Calu3 (cell line): Measurements from ENCODE around the gene RSPH1. TPM values are rescaled to one million over a fixed set of nuclear protein-coding genes. Genes with fewer than 3 reads are reported as not detected.

Experiments used
- BruUV-seq: library from RNA; stranded (reverse); fragments of 400-500 nt; replicated peaks from 2 replicates; lab custom pipeline; 2021; lab: Mats Ljungman, UMichigan
- CTCF ChIA-PET: fragments of 300-600 bp; sonication (Branson Sonifier 250); formaldehyde crosslinking; loops from one replicate; lab custom pipeline; 2022; ENCODE audit warnings: antibody characterized with exemption; lab: Charles Lee
- DNase-seq: peaks from one replicate; pipeline ENCODE4 v3.0.0; 2022
- H3K27ac Mint-ChIP-seq: one replicate; pipeline ENCODE4 v1.8.0; 2022; ENCODE audit warnings: mixed read lengths; ENCODE audit not compliant: unreplicated experiment
- H3K27me3 Mint-ChIP-seq: one replicate; pipeline ENCODE4 v1.8.0; 2022; ENCODE audit warnings: mixed read lengths; ENCODE audit not compliant: unreplicated experiment
- H3K36me3 Mint-ChIP-seq: one replicate; pipeline ENCODE4 v1.8.0; 2022; ENCODE audit warnings: mild to moderate bottlenecking, moderate library complexity, mixed read lengths; ENCODE audit not compliant: insufficient read depth, unreplicated experiment
- H3K4me1 Mint-ChIP-seq: one replicate; pipeline ENCODE4 v1.8.0; 2022; ENCODE audit warnings: mild to moderate bottlenecking, low read depth, mixed read lengths; ENCODE audit not compliant: unreplicated experiment
- H3K4me3 Mint-ChIP-seq: one replicate; pipeline ENCODE4 v1.8.0; 2022; ENCODE audit warnings: mild to moderate bottlenecking, low read depth, moderate library complexity, mixed read lengths; ENCODE audit not compliant: unreplicated experiment
- H3K9me3 Mint-ChIP-seq: one replicate; pipeline ENCODE4 v1.8.0; 2022; ENCODE audit warnings: low read depth, mixed read lengths; ENCODE audit not compliant: unreplicated experiment
- intact Hi-C: fragments of 100-400 bp; cut with micrococcal nuclease; formaldehyde crosslinking; loops from one replicate; pipeline ENCODE4 v1.10.0; 2022; ENCODE audit not compliant: unreplicated experiment
- total RNA-seq: library from RNA; stranded (reverse); gene quantifications from 2 replicates; pipeline ENCODE4 v1.2.3, GENCODE V29; 2022
- TF ChIP-seq, protein P1 (sequence below): fragments of 200-600 bp; IDR thresholded peaks from one replicate; pipeline ENCODE4 v1.8.0; 2022; ENCODE audit warnings: antibody characterized with exemption; ENCODE audit not compliant: unreplicated experiment

The RSPH1 gene
- total RNA-seq, 1 experiment from 2014 or later = 2.2 TPM

DNA sequence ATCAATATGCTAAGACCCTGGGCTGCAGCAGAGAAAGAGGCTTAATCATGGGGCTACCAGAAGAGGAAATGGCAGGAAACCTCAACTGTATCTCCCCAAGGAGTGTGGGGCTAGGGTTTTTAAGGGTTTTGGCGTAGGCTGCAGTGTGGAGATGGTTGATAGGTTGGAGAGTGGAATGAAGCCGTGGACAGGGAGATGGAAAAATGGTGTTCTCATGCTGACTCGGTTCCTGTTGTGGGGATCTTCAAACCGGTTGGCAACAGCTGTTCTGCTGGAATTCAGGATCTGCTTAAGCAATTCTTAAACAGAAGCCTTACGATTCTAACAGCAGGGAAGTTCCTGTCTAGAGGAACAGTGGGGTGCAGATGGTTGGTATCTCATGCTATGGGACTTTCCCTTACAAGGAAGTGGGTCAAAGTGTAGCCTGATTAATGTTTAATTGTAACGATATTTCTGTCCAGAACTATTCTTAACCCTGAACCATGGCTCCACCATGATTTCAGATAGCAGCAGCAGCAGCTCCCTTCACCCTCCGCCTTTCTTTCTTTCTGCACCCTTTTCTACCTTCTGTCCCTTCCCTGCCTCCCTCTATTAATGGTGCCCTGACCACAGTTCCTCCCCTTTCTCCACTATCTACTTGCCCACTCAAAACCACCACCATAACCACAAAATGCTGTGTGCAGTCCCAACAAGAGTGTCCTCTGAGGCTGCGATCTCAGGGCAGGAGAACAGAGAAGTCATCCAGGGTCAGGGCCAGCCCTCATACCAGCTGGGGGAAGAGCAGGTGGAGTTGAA, 30.8 kb downstream of the RSPH1 start:
- peak overlapping the region; percentile 15 for H3K4me3 Mint-ChIP-seq
- BruUV-seq = no TSS peak
- peaks cover 2% of the 10 kb centered on the region for H3K9me3 Mint-ChIP-seq
- no peaks in the 10 kb centered on the region for H3K27me3 Mint-ChIP-seq
- intact Hi-C loops = loop anchor here (5.0 kb wide), 1 partner anchor 52 kb away; no protein-coding TSS in a partner anchor
- CTCF ChIA-PET = interaction anchor here (0.5 kb wide), 1 partner anchor 420 kb away, joined by 6 read pairs; no protein-coding TSS in a partner anchor
- peak overlapping the region; percentile 53 for H3K27ac Mint-ChIP-seq
- TF ChIP-seq, protein P1, sequence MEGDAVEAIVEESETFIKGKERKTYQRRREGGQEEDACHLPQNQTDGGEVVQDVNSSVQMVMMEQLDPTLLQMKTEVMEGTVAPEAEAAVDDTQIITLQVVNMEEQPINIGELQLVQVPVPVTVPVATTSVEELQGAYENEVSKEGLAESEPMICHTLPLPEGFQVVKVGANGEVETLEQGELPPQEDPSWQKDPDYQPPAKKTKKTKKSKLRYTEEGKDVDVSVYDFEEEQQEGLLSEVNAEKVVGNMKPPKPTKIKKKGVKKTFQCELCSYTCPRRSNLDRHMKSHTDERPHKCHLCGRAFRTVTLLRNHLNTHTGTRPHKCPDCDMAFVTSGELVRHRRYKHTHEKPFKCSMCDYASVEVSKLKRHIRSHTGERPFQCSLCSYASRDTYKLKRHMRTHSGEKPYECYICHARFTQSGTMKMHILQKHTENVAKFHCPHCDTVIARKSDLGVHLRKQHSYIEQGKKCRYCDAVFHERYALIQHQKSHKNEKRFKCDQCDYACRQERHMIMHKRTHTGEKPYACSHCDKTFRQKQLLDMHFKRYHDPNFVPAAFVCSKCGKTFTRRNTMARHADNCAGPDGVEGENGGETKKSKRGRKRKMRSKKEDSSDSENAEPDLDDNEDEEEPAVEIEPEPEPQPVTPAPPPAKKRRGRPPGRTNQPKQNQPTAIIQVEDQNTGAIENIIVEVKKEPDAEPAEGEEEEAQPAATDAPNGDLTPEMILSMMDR = no peak
- peak; percentile 28 for DNase-seq
- peaks cover 22% of the 10 kb centered on the region for H3K36me3 Mint-ChIP-seq
- peaks cover 76% of the 10 kb centered on the region for H3K4me1 Mint-ChIP-seq

DNA sequence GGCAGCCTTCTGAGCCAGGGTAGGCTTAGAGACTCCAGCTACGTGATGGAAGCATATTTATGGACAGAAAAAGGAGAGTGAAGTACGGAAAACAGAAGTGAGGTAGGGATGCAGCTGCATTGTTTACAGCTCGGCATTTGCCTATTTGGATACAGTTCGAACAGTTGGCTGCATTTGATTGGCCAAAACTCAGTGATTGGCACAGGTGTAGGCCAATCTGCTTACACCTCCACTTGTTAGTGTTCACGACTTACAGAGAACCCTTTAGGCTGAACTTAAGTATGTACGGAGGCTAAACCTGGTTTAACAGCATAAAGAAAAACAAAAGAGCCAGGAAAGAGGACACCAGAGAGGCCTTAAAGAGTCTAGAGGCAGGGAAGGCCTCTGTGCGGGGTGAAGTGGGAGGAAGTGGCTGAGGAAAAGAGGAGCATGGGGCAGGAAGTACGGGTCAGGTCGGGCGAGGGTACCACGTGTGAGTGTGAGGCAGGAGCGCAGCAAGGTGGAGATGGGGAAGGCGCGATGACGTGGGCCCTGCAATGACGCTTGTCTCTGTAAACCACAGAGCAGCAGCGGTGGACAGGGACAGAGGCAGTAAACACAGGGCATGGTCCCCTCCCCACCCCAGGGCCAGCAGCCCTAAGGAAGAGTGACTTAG, 32.0 kb downstream of the RSPH1 start:
- H3K9me3 Mint-ChIP-seq = peaks cover 2% of the 10 kb centered on the region
- CTCF ChIA-PET = no interaction called here
- no peaks in the 10 kb centered on the region for H3K27me3 Mint-ChIP-seq
- no TSS peak for BruUV-seq
- peaks cover 22% of the 10 kb centered on the region for H3K36me3 Mint-ChIP-seq
- DNase-seq = peak; percentile 54
- TF ChIP-seq, protein P1 = no peak
- intact Hi-C loops = no loop called here
- H3K4me1 Mint-ChIP-seq = peaks cover 71% of the 10 kb centered on the region
- peak overlapping the region; percentile 95 for H3K27ac Mint-ChIP-seq
- peak overlapping the region; percentile 35 for H3K4me3 Mint-ChIP-seq

DNA sequence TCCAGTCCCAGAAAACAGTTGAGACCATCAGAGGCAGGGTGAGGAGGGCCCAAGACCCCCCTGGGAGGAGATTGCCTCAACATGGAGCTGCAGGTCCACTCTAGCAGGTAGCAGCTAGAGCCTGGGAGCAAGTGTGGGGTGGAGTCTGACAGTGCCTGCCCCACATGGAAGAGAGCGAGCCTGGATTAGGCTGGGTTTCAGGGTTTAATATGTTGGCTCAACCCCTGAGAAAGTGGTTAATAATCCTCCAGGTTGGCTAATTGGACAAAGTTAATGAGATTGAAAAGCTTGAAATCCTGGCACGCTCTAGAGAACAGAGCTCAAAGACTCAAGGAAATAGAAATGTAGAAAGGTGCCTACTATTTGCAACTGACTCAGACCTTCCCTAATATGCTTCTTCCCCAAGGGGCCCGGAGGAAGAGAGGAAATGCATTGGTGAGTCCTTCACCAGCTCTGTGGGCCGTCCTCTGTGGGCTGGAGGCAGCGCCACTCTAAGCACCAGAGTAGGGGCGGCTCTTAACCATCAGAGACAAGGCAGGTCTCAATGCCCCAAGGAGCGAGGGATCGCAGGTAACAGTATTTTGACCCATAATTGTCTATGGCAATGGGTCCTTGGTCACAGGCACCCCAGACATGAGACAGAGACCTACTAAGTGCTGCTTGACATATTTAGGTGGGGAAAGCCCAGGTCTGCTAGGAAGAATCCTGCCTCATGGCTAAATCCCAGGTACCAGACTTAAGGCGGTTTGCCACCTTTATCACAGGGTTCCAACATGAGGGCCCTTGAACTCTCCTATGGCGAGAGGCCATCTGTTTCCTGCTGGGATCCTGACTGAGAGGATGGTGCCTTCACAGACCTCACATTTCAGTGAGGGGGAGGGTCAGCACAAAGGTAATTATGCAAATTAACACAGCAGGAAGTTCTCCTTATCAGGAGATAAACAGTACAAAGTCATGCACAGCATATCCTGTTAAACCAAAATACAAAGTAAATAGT, 33.8 kb downstream of the RSPH1 start:
- BruUV-seq = TSS peak; percentile 82
- Mint-ChIP-seq H3K9me3 (peaks cover 2% of the 10 kb centered on the region), H3K27ac (peak overlapping the region; percentile 95), H3K36me3 (peaks cover 22% of the 10 kb centered on the region), H3K27me3 (no peaks in the 10 kb centered on the region), H3K4me3 (no peak overlapping the region), H3K4me1 (peaks cover 53% of the 10 kb centered on the region)
- TF ChIP-seq, protein P1 = no peak
- intact Hi-C loops = no loop called here
- peak; percentile 49 for DNase-seq
- CTCF ChIA-PET = interaction anchor here (0.6 to 1.0 kb wide), 3 partner anchors 12 to 153 kb away, joined by 3 to 7 read pairs (median 4); no protein-coding TSS in a partner anchor

DNA sequence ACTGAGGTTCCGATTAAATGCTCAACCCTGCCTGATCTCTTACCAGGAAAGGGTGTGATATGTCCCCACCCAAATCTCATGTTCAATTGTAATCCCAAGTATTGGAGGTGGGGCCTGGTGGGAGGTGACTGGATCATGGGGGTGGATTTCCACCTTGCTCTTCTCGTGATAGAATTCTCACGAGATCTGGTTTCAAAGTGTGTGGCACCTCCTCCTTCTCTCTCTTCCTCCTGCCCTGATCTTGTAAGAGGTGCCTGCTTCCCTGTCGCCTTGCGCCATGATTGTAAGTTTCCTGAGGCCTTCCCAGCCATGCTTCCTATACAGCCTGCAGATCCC, 34.9 kb downstream of the RSPH1 start:
- Mint-ChIP-seq H3K36me3 (peaks cover 22% of the 10 kb centered on the region), H3K27ac (no peak overlapping the region), H3K27me3 (no peaks in the 10 kb centered on the region), H3K4me3 (no peak overlapping the region), H3K9me3 (peaks cover 2% of the 10 kb centered on the region), H3K4me1 (peaks cover 47% of the 10 kb centered on the region)
- no TSS peak for BruUV-seq
- no peak for DNase-seq
- intact Hi-C loops = no loop called here
- TF ChIP-seq, protein P1 = no peak
- CTCF ChIA-PET = no interaction called here
